Mesenchymal stem cell (in vitro differentiated cells and primary cell): ENCODE results near the gene SGIP1.
A peak's percentile ranks its signal among the peaks of the same experiment; 100 is the strongest.

Experiments used
- DNase-seq: peaks from one replicate; pipeline ENCODE4 v3.0.0-alpha.2; 2013
- H2AFZ ChIP-seq: one replicate; pipeline ENCODE4 v1.6.1; 2013; ENCODE audit warnings: low read depth, mild to moderate bottlenecking, control low read depth, inconsistent platforms, low read length, moderate library complexity
- H2AK5ac ChIP-seq: 2 replicates; pipeline ENCODE4 v1.6.1; 2013; ENCODE audit warnings: low read length, moderate library complexity, mild to moderate bottlenecking, inconsistent platforms; ENCODE audit not compliant: severe bottlenecking
- H2BK120ac ChIP-seq: one replicate; pipeline ENCODE4 v1.6.1; 2013; ENCODE audit warnings: low read depth, mild to moderate bottlenecking, inconsistent platforms, low read length, moderate library complexity
- H2BK12ac ChIP-seq, 2 experiments: one replicate each; pipeline ENCODE4 v1.6.1; 2013; ENCODE audit warnings: inconsistent platforms in 2 of 2, low read length in 2 of 2, mild to moderate bottlenecking in 2 of 2, moderate library complexity in 2 of 2, control low read depth in 1 of 2
- H2BK15ac ChIP-seq: one replicate; pipeline ENCODE4 v1.6.1; 2013; ENCODE audit warnings: mild to moderate bottlenecking, low read depth, inconsistent platforms; ENCODE audit not compliant: poor library complexity, severe bottlenecking
- H2BK5ac ChIP-seq: 2 replicates; pipeline ENCODE4 v1.6.1; 2013; ENCODE audit warnings: low read depth, mild to moderate bottlenecking, low read length, control low read depth, inconsistent platforms; ENCODE audit not compliant: poor library complexity, severe bottlenecking
- H3K14ac ChIP-seq, 2 experiments: one replicate each; pipeline ENCODE4 v1.6.1; 2013; ENCODE audit warnings: inconsistent platforms in 2 of 2, low read length in 2 of 2, control low read depth in 1 of 2, mild to moderate bottlenecking in 1 of 2, moderate library complexity in 1 of 2
- H3K18ac ChIP-seq, 2 experiments: one replicate each; pipeline ENCODE4 v1.6.1; 2013; ENCODE audit warnings: inconsistent platforms in 2 of 2, low read length in 2 of 2, control low read depth in 1 of 2, low read depth in 1 of 2, mild to moderate bottlenecking in 1 of 2
- H3K23ac ChIP-seq, 2 experiments: one replicate each; pipeline ENCODE4 v1.6.1; 2013; ENCODE audit warnings: inconsistent platforms in 2 of 2, low read length in 2 of 2, mild to moderate bottlenecking in 2 of 2, moderate library complexity in 2 of 2, control low read depth in 1 of 2
- H3K27ac ChIP-seq: 2 replicates; pipeline ENCODE4 v1.5.1; 2013; ENCODE audit warnings: mild to moderate bottlenecking, moderate library complexity, low read length, control low read depth, inconsistent platforms; ENCODE audit not compliant: poor library complexity, severe bottlenecking
- H3K27me3 ChIP-seq, 2 experiments: 2 replicates each; pipeline versions ENCODE4 v1.6.1 to v1.7.0; 2013; ENCODE audit warnings: low read length in 2 of 2, mild to moderate bottlenecking in 2 of 2, moderate library complexity in 2 of 2, control low read depth in 1 of 2, inconsistent platforms in 1 of 2; ENCODE audit not compliant: control insufficient read depth in 1 of 2, insufficient read depth in 1 of 2
- H3K36me3 ChIP-seq, 2 experiments: 2 replicates each; pipeline versions ENCODE4 v1.6.1 to v1.7.0; 2013; ENCODE audit warnings: low read length in 2 of 2, control low read depth in 1 of 2, inconsistent platforms in 1 of 2, low read depth in 1 of 2, mild to moderate bottlenecking in 1 of 2; ENCODE audit not compliant: insufficient read depth in 2 of 2, control insufficient read depth in 1 of 2
- H3K4ac ChIP-seq, 2 experiments: one replicate each; pipeline ENCODE4 v1.6.1; 2013; ENCODE audit warnings: inconsistent platforms in 2 of 2, low read length in 2 of 2, mild to moderate bottlenecking in 2 of 2, moderate library complexity in 2 of 2, control low read depth in 1 of 2, low read depth in 1 of 2
- H3K4me1 ChIP-seq: 2 replicates; pipeline ENCODE4 v1.6.1; 2013; ENCODE audit warnings: low read depth, low read length, control low read depth; ENCODE audit not compliant: control insufficient read depth, insufficient read depth
- H3K4me2 ChIP-seq: 2 replicates; pipeline ENCODE4 v1.6.1; 2013; ENCODE audit warnings: low read length, mild to moderate bottlenecking, inconsistent platforms; ENCODE audit not compliant: poor library complexity, severe bottlenecking
- H3K4me3 ChIP-seq, 2 experiments: 2 replicates each; pipeline versions ENCODE4 v1.5.1 to v1.7.0; 2013; ENCODE audit warnings: low read length in 2 of 2, mild to moderate bottlenecking in 2 of 2, control low read depth in 1 of 2, low read depth in 1 of 2; ENCODE audit not compliant: insufficient read depth in 1 of 2
- H3K79me1 ChIP-seq: replicated peaks from 2 replicates; pipeline ENCODE4 v1.6.1; 2013; ENCODE audit warnings: mild to moderate bottlenecking, control low read depth, low read length, inconsistent platforms; ENCODE audit not compliant: poor library complexity, severe bottlenecking
- H3K9ac ChIP-seq: 2 replicates; pipeline ENCODE4 v1.7.0; 2013; ENCODE audit warnings: mild to moderate bottlenecking, low read length, moderate library complexity
- H3K9me3 ChIP-seq: 2 replicates; pipeline ENCODE4 v1.7.0; 2013; ENCODE audit warnings: mild to moderate bottlenecking, low read length; ENCODE audit not compliant: control insufficient read depth
- H4K8ac ChIP-seq: one replicate; pipeline ENCODE4 v1.6.1; 2013; ENCODE audit warnings: inconsistent platforms, mild to moderate bottlenecking, low read length, moderate library complexity
- H4K91ac ChIP-seq: one replicate; pipeline ENCODE4 v1.6.1; 2013; ENCODE audit warnings: mild to moderate bottlenecking, low read length, inconsistent platforms
- WGBS: methylation state at CpG from one replicate; pipeline ENCODE4 v1.1.7; 2013; ENCODE audit warnings: mixed read lengths; 5-methylcytosine and 5-hydroxymethylcytosine counted together

The SGIP1 gene

DNA sequence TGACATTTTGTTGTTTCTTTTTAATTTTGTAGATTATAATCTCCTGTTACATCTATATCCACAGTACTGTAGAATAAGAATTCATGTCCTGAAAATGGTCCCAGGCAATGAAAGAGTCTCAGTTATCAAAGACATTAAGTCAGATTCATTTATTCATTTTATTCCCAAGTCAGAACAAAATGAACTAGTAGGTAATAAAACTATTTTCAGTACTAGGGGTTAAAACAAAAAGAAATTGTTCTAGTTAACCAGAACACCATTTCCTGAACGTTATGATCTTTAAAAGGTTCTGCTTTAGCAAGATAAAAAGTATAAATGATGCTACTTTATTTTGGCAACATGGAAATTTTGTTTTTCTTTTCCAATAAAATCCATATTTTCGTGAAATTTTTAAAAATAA, 211.5 kb downstream of the SGIP1 start:
- H3K23ac ChIP-seq = no peak overlapping the region
- WGBS = no CpG with 5 or more reads among the region's 2 CpGs
- peaks cover 0 to 13% of the 10 kb centered on the region in 2 experiments for H3K36me3 ChIP-seq
- no peak overlapping the region for H2BK12ac ChIP-seq
- no peak overlapping the region for H4K8ac ChIP-seq
- H3K14ac ChIP-seq = no peak overlapping the region
- no peak overlapping the region for H2BK120ac ChIP-seq
- H3K79me1 ChIP-seq = no peaks in the 10 kb centered on the region
- no peak overlapping the region for H3K4ac ChIP-seq
- H3K27me3 ChIP-seq = no peaks in the 10 kb centered on the region
- no peak overlapping the region for H3K4me3 ChIP-seq
- no peak overlapping the region for H3K18ac ChIP-seq
- no peak overlapping the region for H3K9ac ChIP-seq
- no peak overlapping the region for H3K4me2 ChIP-seq
- DNase-seq = no peak
- no peak overlapping the region for H4K91ac ChIP-seq
- no peak overlapping the region for H3K27ac ChIP-seq
- no peak overlapping the region for H2BK5ac ChIP-seq
- H2AK5ac ChIP-seq = no peak overlapping the region
- no peaks in the 10 kb centered on the region for H3K4me1 ChIP-seq
- no peaks in the 10 kb centered on the region for H3K9me3 ChIP-seq
- H2BK15ac ChIP-seq = no peak overlapping the region
- no peak overlapping the region for H2AFZ ChIP-seq

DNA sequence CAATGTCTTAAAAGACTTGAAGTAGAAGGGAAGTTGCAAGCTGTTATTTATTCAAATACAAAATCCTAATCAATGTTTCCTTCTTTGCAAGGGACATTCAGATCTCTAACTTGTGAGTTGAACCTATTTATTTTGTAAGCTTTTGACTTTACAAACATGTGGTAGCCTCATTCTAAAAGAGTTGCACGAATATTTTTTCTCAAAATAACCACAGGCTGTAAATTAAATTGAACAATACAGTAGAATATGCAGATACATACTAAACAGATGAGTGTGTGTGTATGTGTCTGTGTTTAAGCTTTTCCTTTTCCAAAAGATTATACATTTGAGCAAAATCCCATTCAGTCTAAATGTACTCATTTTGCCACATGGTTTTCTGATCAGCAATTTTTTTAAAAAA, 213.5 kb downstream of the SGIP1 start:
- no peak overlapping the region for H3K23ac ChIP-seq
- H3K18ac ChIP-seq = no peak overlapping the region
- peak; percentile 12 for DNase-seq
- no peak overlapping the region for H3K27ac ChIP-seq
- H3K36me3 ChIP-seq = peaks cover 0 to 5% of the 10 kb centered on the region in 2 experiments
- peaks cover 7% of the 10 kb centered on the region for H3K4me1 ChIP-seq
- H4K91ac ChIP-seq = no peak overlapping the region
- H3K4ac ChIP-seq = no peak overlapping the region
- H3K9ac ChIP-seq = no peak overlapping the region
- no peak overlapping the region for H3K4me2 ChIP-seq
- H2BK15ac ChIP-seq = no peak overlapping the region
- H2AK5ac ChIP-seq = no peak overlapping the region
- H3K14ac ChIP-seq = no peak overlapping the region
- H2AFZ ChIP-seq = no peak overlapping the region
- no peak overlapping the region for H3K4me3 ChIP-seq
- H3K79me1 ChIP-seq = no peaks in the 10 kb centered on the region
- no peaks in the 10 kb centered on the region for H3K9me3 ChIP-seq
- no peak overlapping the region for H2BK12ac ChIP-seq
- H2BK120ac ChIP-seq = no peak overlapping the region
- no peaks in the 10 kb centered on the region for H3K27me3 ChIP-seq
- WGBS = no CpG with 5 or more reads among the region's 1 CpG
- no peak overlapping the region for H4K8ac ChIP-seq
- H2BK5ac ChIP-seq = no peak overlapping the region

DNA sequence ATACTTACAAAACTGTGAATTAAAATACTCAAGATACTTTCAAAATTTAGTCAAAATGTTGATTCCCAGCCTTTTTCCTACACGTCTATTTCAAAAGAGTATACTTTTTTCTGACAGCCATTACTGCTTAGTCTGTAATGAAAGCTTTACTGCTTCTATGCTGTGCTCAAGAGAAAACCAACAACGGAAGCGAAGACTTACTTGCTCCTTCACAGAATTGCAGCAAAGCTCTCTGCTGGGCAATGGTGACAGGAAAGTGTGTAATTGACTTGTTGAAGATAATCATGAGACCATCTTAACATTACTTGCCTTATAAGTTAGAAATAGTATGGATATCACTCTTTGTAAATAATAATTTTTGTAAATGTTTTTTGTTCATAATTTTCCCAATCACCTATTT, 216.6 kb downstream of the SGIP1 start:
- Histone ChIP-seq H3K4me3 (no peak overlapping the region), H2AK5ac (no peak overlapping the region), H3K4me1 (peaks cover 12% of the 10 kb centered on the region), H3K79me1 (no peaks in the 10 kb centered on the region), H3K14ac (no peak overlapping the region), H2BK15ac (no peak overlapping the region), H2BK120ac (no peak overlapping the region), H2AFZ (no peak overlapping the region), H3K4ac (no peak overlapping the region), H3K27ac (no peak overlapping the region), H2BK5ac (no peak overlapping the region), H3K36me3 (no peaks in the 10 kb centered on the region), H3K4me2 (no peak overlapping the region), H3K18ac (peak overlapping the region in 1 of 2 experiments; percentile 66), H2BK12ac (no peak overlapping the region), H3K27me3 (no peaks in the 10 kb centered on the region), H3K23ac (no peak overlapping the region), H4K8ac (no peak overlapping the region), H4K91ac (no peak overlapping the region), H3K9me3 (no peaks in the 10 kb centered on the region), H3K9ac (no peak overlapping the region)
- 88% methylated on average over 3 of the region's 3 CpGs for WGBS
- DNase-seq = peak; percentile 11

GRCh38 chr1:66751160-66751559, 217.2 kb downstream of the SGIP1 start:
- H4K91ac ChIP-seq = no peak overlapping the region
- H2AK5ac ChIP-seq = no peak overlapping the region
- H2AFZ ChIP-seq = no peak overlapping the region
- no peak overlapping the region for H3K4me2 ChIP-seq
- no peak overlapping the region for H2BK15ac ChIP-seq
- no peak overlapping the region for H3K23ac ChIP-seq
- no peak for DNase-seq
- H3K14ac ChIP-seq = no peak overlapping the region
- no peak overlapping the region for H3K9ac ChIP-seq
- H3K4me1 ChIP-seq = peaks cover 12% of the 10 kb centered on the region
- H3K36me3 ChIP-seq = no peaks in the 10 kb centered on the region
- H3K27ac ChIP-seq = no peak overlapping the region
- H2BK5ac ChIP-seq = no peak overlapping the region
- WGBS = 92% methylated on average over 2 of the region's 4 CpGs
- H3K4me3 ChIP-seq = no peak overlapping the region
- no peak overlapping the region for H3K18ac ChIP-seq
- no peaks in the 10 kb centered on the region for H3K79me1 ChIP-seq
- no peak overlapping the region for H3K4ac ChIP-seq
- no peak overlapping the region for H4K8ac ChIP-seq
- no peaks in the 10 kb centered on the region for H3K27me3 ChIP-seq
- no peak overlapping the region for H2BK12ac ChIP-seq
- no peak overlapping the region for H2BK120ac ChIP-seq
- no peaks in the 10 kb centered on the region for H3K9me3 ChIP-seq
